GM23248 (cell line): Measurements from ENCODE around the gene UTY. TPM values are rescaled to one million over a fixed set of nuclear protein-coding genes. Genes with fewer than 3 reads are reported as not detected.

Source experiments
- DNase-seq: peaks from one replicate; pipeline ENCODE4 v3.0.0-alpha.2; 2015
- H2AFZ ChIP-seq: fragments of 200-600 bp; sonication (generic); 2 replicates; pipeline ENCODE4 v1.6.1; 2016; ENCODE audit warnings: antibody characterized with exemption
- H3F3A ChIP-seq: fragments of 200-600 bp; sonication (generic); 2 replicates; pipeline ENCODE4 v1.6.1; 2016; ENCODE audit warnings: mild to moderate bottlenecking, antibody characterized with exemption, mixed run types; ENCODE audit not compliant: insufficient read depth
- H3K27ac ChIP-seq: fragments of 200-600 bp; sonication (generic); 2 replicates; pipeline ENCODE4 v1.5.1; 2016; ENCODE audit warnings: mild to moderate bottlenecking
- H3K27me3 ChIP-seq: fragments of 200-600 bp; sonication (generic); replicated peaks from 2 replicates; pipeline ENCODE4 v1.6.1; 2016; ENCODE audit warnings: mild to moderate bottlenecking; ENCODE audit not compliant: insufficient read depth
- H3K36me3 ChIP-seq: fragments of 200-600 bp; sonication (generic); 2 replicates; pipeline ENCODE4 v1.6.1; 2016; ENCODE audit warnings: low read depth, mild to moderate bottlenecking
- H3K4me1 ChIP-seq: fragments of 200-600 bp; sonication (generic); 2 replicates; pipeline ENCODE4 v1.6.1; 2016; ENCODE audit warnings: mild to moderate bottlenecking; ENCODE audit not compliant: insufficient read depth
- H3K4me2 ChIP-seq: fragments of 200-600 bp; sonication (generic); one replicate; pipeline ENCODE4 v1.6.1; 2016; ENCODE audit warnings: mild to moderate bottlenecking; ENCODE audit not compliant: unreplicated experiment
- H3K4me3 ChIP-seq: fragments of 200-600 bp; sonication (generic); 2 replicates; pipeline ENCODE4 v1.5.1; 2016; ENCODE audit warnings: mild to moderate bottlenecking
- H3K79me2 ChIP-seq: fragments of 200-600 bp; sonication (generic); 2 replicates; pipeline ENCODE4 v1.6.1; 2016; ENCODE audit warnings: mild to moderate bottlenecking; ENCODE audit not compliant: insufficient read depth
- H3K9ac ChIP-seq: fragments of 200-600 bp; sonication (generic); 2 replicates; pipeline ENCODE4 v1.6.1; 2016; ENCODE audit warnings: mild to moderate bottlenecking
- H3K9me2 ChIP-seq: fragments of 200-600 bp; sonication (generic); 2 replicates; pipeline ENCODE4 v1.6.1; 2016; ENCODE audit warnings: mixed run types, mild to moderate bottlenecking, moderate library complexity; ENCODE audit not compliant: insufficient read depth
- H3K9me3 ChIP-seq: fragments of 200-600 bp; sonication (generic); one replicate; pipeline ENCODE4 v1.6.1; 2017; ENCODE audit warnings: low read depth
- H4K20me1 ChIP-seq: fragments of 200-600 bp; sonication (generic); 2 replicates; pipeline ENCODE4 v1.6.0; 2016; ENCODE audit not compliant: insufficient read depth
- EZH2 ChIP-seq: fragments of 200-600 bp; sonication (generic); IDR thresholded peaks from 2 replicates; pipeline ENCODE4 v1.6.1; 2018; ENCODE audit warnings: antibody characterized with exemption, mild to moderate bottlenecking; ENCODE audit not compliant: insufficient read depth, poor library complexity, severe bottlenecking
- EZH2phosphoT487 ChIP-seq: fragments of 200-600 bp; sonication (generic); IDR thresholded peaks from 2 replicates; pipeline ENCODE4 v1.6.1; 2018; ENCODE audit warnings: antibody characterized with exemption, moderate library complexity, mild to moderate bottlenecking, low read depth; ENCODE audit not compliant: insufficient read depth
- whole genome bisulfite sequencing, 2 experiments: methylation state at CpG; one replicate each; pipeline ENCODE4 v1.1.6; 2015 to 2017; ENCODE audit warnings: low lambda C conversion rate in 2 of 2, low coverage in 1 of 2; ENCODE audit errors: missing lambda C conversion rate in 2 of 2; 5-methylcytosine and 5-hydroxymethylcytosine counted together
- in situ Hi-C: fragments of 300-500 bp; cut with MboI; formaldehyde crosslinking; loops from 2 replicates; pipeline ENCODE4 v1.15.0; 2020
- polyA plus RNA-seq: library from polyadenylated mRNA; unstranded; fragments of >200 nt; fragmentation: Nextera tagmentation; extraction: Ambion mirVana; gene quantifications from 2 replicates; pipeline ENCODE4 v1.2.1, GENCODE V29; 2016
- total RNA-seq: library from RNA; depleted of rRNA; stranded (reverse); fragments of >200 nt; shearing (Covaris generic); gene quantifications from 2 replicates; pipeline ENCODE4 v1.2.3, GENCODE V29; 2014

UTY gene
- total and polyA plus RNA-seq, 2 experiments from 2014 or later: 5.9 to 11.2 TPM

DNA sequence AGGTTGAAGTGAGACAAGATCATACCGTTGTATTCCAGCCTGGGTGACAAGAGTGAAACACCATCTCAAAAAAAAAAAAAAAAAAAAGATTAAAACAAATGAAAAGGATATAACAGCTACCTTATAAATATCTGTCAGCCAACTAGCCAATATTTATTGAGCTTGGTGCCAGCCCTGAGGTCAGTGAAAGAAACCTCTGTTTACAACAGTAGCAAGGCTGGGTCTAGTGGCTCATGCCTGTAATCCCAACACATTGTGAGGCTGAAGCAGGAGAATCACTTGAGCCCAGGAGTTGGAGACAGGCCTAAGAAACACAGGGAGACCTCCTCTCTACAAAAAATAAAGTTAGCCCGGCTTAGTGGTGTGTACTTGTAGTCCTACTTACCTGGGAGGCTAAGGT, 12.6 kb upstream of the UTY start:
- WGBS, 2 experiments: 46 to 54% methylated on average over 2 of the region's 2 CpGs
- Histone ChIP-seq H2AFZ (no peak overlapping the region), H3K27me3 (no peaks in the 10 kb centered on the region), H3K79me2 (no peaks in the 10 kb centered on the region), H3K4me2 (no peak overlapping the region), H3K27ac (no peak overlapping the region), H3K4me3 (no peak overlapping the region), H3K36me3 (no peaks in the 10 kb centered on the region), H4K20me1 (no peaks in the 10 kb centered on the region), H3K4me1 (no peaks in the 10 kb centered on the region), H3K9me3 (no peaks in the 10 kb centered on the region), H3K9me2 (no peaks in the 10 kb centered on the region), H3F3A (no peaks in the 10 kb centered on the region), H3K9ac (no peak overlapping the region)
- in situ Hi-C loops: no loop called here
- no peak for TF ChIP-seq EZH2phosphoT487
- no peak for TF ChIP-seq EZH2
- DNase-seq: no peak

DNA sequence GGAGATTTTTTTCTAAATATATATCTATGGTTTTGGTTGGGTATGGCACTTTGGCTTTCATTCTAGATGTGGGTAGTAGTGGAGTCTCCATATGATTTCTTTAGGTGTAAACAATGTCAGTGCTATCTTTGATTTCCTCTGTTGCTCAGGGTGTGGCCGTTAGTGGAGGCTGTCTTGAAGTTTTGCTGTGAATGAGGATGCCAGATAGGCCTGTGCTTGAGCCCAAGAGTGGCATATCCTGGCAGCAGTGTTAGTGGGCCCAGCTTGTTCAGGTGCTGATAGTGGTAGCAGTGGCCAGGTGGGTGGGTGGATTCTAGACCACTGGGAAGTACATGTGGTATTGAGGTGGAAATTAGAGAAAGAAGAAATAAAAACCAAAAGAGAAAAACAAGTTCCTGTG, 8.9 kb upstream of the UTY start:
- 0% methylated on average over 1 of the region's 1 CpG for WGBS, 2 experiments
- no peaks in the 10 kb centered on the region for H3K9me2 ChIP-seq
- in situ Hi-C loops: no loop called here
- no peaks in the 10 kb centered on the region for H3K79me2 ChIP-seq
- H3K4me3 ChIP-seq: no peak overlapping the region
- H3K4me1 ChIP-seq: no peaks in the 10 kb centered on the region
- no peaks in the 10 kb centered on the region for H3K36me3 ChIP-seq
- no peak overlapping the region for H3K27ac ChIP-seq
- no peak overlapping the region for H3K9ac ChIP-seq
- no peaks in the 10 kb centered on the region for H3K9me3 ChIP-seq
- no peaks in the 10 kb centered on the region for H4K20me1 ChIP-seq
- DNase-seq: no peak
- H3K27me3 ChIP-seq: no peaks in the 10 kb centered on the region
- H3K4me2 ChIP-seq: no peak overlapping the region
- H2AFZ ChIP-seq: no peak overlapping the region
- H3F3A ChIP-seq: no peaks in the 10 kb centered on the region
- TF ChIP-seq EZH2phosphoT487: no peak
- TF ChIP-seq EZH2: no peak

DNA sequence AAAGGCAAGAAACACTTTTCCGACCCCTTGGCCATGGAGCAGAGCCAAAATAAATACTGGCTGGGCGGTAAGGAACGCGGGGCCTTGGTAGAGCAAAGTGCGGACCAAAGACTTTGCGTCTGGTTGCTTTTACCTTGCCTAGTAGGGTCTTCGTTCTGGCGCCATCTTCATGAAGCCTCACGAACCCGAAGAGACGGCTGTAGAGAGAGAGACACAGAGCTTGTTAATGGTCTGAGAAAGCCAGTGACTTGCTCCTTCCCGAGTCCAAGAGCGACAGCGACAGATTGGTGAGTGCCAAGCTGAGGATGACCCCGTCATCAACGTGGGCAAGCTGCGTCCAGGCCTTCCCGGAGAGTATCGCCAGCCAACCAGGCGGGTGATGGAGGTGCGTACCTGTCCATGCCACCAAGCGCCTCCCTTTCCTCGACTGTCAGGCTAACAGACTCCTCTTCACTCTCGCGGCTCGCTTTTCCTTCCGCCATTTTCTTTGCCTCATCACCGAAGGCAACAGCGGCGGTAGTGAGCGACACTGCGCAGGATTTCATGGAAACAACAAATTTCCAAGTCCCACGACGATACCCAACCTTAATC, 617 bp downstream of the UTY start:
- Histone ChIP-seq H2AFZ (peak overlapping the region; percentile 95), H3K4me2 (peak overlapping the region; percentile 96), H3K9ac (peak overlapping the region; percentile 100), H3K9me3 (no peaks in the 10 kb centered on the region), H3K36me3 (peaks cover 5% of the 10 kb centered on the region; the same call in 1 of the 2 replicates), H3K4me3 (peak overlapping the region; percentile 94), H3K27me3 (no peaks in the 10 kb centered on the region), H3K9me2 (no peaks in the 10 kb centered on the region), H4K20me1 (no peaks in the 10 kb centered on the region), H3K27ac (peak overlapping the region; percentile 100), H3K4me1 (peaks cover 6% of the 10 kb centered on the region; the same call in 1 of the 2 replicates), H3F3A (0 out of 2 replicates have a peak, but pooled peaks cover 6% of the 10 kb centered on the region), H3K79me2 (peaks cover 54% of the 10 kb centered on the region)
- peak; percentile 57 for DNase-seq
- WGBS, 2 experiments: 0% methylated on average over 14 to 23 of the region's 34 CpGs
- in situ Hi-C loops: no loop called here
- TF ChIP-seq EZH2: no peak
- TF ChIP-seq EZH2phosphoT487: no peak

GRCh38 chrY:13478126-13478785, 1.6 kb downstream of the UTY start:
- peak overlapping the region; percentile 100 for H3K9ac ChIP-seq
- peaks cover 5% of the 10 kb centered on the region; the same call in 1 of the 2 replicates for H3K36me3 ChIP-seq
- H3K4me2 ChIP-seq: peak overlapping the region; percentile 96
- no peaks in the 10 kb centered on the region for H4K20me1 ChIP-seq
- H3K4me3 ChIP-seq: peak overlapping the region; percentile 94
- 0 out of 2 replicates have a peak, but pooled peaks cover 6% of the 10 kb centered on the region for H3F3A ChIP-seq
- H2AFZ ChIP-seq: peak overlapping the region; percentile 95
- TF ChIP-seq EZH2phosphoT487 (no peak), EZH2 (no peak)
- in situ Hi-C loops: no loop called here
- peak overlapping the region; percentile 100 for H3K27ac ChIP-seq
- H3K9me3 ChIP-seq: no peaks in the 10 kb centered on the region
- H3K27me3 ChIP-seq: no peaks in the 10 kb centered on the region
- DNase-seq: peak; percentile 79
- WGBS, 2 experiments: 0 to 2% methylated on average over 12 to 15 of the region's 15 CpGs
- peaks cover 64% of the 10 kb centered on the region for H3K79me2 ChIP-seq
- H3K9me2 ChIP-seq: no peaks in the 10 kb centered on the region
- H3K4me1 ChIP-seq: peaks cover 6% of the 10 kb centered on the region; the same call in 1 of the 2 replicates
